NCI-H774 (cell line): ENCODE data around the gene ZFHX3.
A peak's percentile ranks its signal among the peaks of the same experiment; 100 is the strongest.

Source experiments
- DNase-seq: peaks from one replicate; lab custom pipeline; 2025; lab: John Stamatoyannopoulos, UW

ZFHX3 gene

GRCh38 chr16:72950669-72951068, 97.3 kb downstream of the ZFHX3 start:
- DNase-seq = no peak

- DNase-seq = no peak
These were observed 99.6 kb downstream of the ZFHX3 start for GRCh38 chr16:72948238-72948829.

- no peak for DNase-seq
These were observed 100.3 kb downstream of the ZFHX3 start for GRCh38 chr16:72947379-72948237.

GRCh38 chr16:72946474-72947194, 101.3 kb downstream of the ZFHX3 start:
- DNase-seq = no peak

DNA sequence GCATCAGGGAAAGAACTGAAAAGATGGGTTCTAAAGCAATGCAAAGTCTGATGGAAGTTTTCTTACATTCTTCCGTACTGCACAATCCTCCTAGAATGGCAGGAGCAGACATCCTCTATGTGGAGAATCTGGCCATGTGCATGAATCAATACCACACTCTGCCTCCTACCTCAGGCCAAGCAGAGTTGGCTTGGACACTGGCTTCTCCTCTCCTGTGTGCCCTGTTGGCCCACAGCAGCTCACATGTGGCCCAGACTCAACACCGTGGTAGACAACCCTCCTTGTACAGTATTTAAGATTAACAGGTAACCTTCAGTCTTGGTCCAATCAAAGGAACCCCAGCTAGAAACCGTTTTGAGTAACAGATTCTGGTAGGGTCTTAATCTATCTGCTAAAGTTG, 101.9 kb downstream of the ZFHX3 start:
- DNase-seq = no peak

GRCh38 chr16:72945611-72946010, 102.3 kb downstream of the ZFHX3 start:
- DNase-seq = no peak

- no peak for DNase-seq
These were observed 103.0 kb downstream of the ZFHX3 start for GRCh38 chr16:72944757-72945485.

- DNase-seq = peak; percentile 2
These were observed 105.9 kb downstream of the ZFHX3 start for GRCh38 chr16:72942021-72942420.

GRCh38 chr16:72940886-72941285, 107.0 kb downstream of the ZFHX3 start:
- no peak for DNase-seq

DNA sequence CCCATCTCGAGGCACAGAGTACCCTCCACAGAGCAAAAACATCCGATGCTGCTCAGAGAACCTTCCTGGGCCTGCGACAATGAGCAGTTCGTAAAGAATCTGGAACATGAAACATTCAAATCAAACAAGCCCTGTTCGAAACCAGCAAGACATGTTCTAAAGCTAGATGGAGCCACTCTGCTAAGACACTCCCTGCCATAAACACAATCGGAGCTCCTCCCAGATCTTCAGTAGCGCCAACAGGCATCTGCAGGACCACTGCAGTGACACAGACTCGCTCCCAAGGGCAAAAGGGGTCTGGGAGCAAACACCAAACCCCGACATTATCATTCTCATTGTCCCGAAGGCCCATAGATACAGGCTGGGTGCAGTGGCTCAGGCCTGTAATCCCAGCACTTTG, 108.7 kb downstream of the ZFHX3 start:
- DNase-seq = no peak

- DNase-seq = no peak
These were observed 109.1 kb downstream of the ZFHX3 start for GRCh38 chr16:72938795-72939164.

- DNase-seq = no peak
These were observed 109.8 kb downstream of the ZFHX3 start for GRCh38 chr16:72937916-72938794.

- DNase-seq = no peak
These were observed 110.6 kb downstream of the ZFHX3 start for GRCh38 chr16:72937360-72937759.

- DNase-seq = no peak
These were observed 111.5 kb downstream of the ZFHX3 start for GRCh38 chr16:72936408-72936807.

GRCh38 chr16:72935896-72936295, 112.0 kb downstream of the ZFHX3 start:
- no peak for DNase-seq

- no peak for DNase-seq
These were observed 113.1 kb downstream of the ZFHX3 start for GRCh38 chr16:72934636-72935403.

DNA sequence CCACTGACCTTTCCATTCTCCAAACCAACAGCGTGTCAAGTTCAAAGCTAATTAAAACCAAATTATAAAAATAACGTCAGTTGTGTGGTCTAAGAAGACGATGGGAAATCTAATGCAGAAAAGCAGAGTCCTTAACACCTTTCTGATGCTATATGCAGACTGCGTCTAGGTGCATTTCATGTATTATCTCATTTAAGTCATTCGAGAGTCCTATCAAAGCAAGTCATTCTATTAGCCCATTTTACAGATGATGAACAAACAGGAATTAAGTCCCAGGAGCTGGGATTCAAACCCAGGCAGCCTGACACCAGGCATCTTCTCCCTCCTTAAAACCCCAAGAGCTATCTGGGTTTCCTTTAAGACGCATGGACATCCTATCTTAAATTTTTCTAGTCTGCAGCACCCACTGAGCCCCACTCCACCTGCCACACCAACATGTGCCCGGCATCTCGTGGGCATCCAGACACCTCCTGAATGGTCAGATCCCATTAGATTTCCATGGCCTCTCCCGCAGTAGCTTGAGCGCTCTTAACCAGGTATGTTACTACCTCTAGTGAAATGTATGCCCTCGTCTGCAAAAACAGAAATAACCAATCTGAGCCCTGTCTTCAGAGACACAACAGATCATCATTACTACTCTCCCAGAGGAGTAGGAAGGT, 115.1 kb downstream of the ZFHX3 start:
- DNase-seq = no peak

- no peak for DNase-seq
These were observed 115.9 kb downstream of the ZFHX3 start for GRCh38 chr16:72932050-72932449.

GRCh38 chr16:72930396-72930795, 117.5 kb downstream of the ZFHX3 start:
- DNase-seq = no peak
